Activated T-cell treated with anti-CD3 and anti-CD28 coated beads for 24 hours (primary cell): ENCODE results near the gene TAF6L.
"Not testable (repeated sequence)": the region's sequence is repeated elsewhere in the genome, so short reads cannot be mapped to it uniquely, and the experiment has no call there.

Experiments
- DNase-seq: peaks from one replicate; pipeline ENCODE4 v3.0.0-alpha.2; 2020; ENCODE audit warnings: low read depth

The TAF6L gene

GRCh38 chr11:62755086-62755615 is 16.0 kb upstream of the TAF6L start:
- DNase-seq: no peak

- DNase-seq: no peak
Measured at GRCh38 chr11:62757846-62758788, 13.1 kb upstream of the TAF6L start.

GRCh38 chr11:62760867-62761227 is 10.3 kb upstream of the TAF6L start:
- not testable (repeated sequence) for DNase-seq

- DNase-seq: no peak
Measured at GRCh38 chr11:62770778-62771143, 435 bp upstream of the TAF6L start.

GRCh38 chr11:62774407-62774806 is 3.2 kb downstream of the TAF6L start:
- DNase-seq: no peak

- no peak for DNase-seq
Measured at GRCh38 chr11:62775646-62776045, 4.5 kb downstream of the TAF6L start.

- no peak for DNase-seq
Measured at GRCh38 chr11:62777389-62777788, 6.2 kb downstream of the TAF6L start.

GRCh38 chr11:62778441-62778840 is 7.2 kb downstream of the TAF6L start:
- DNase-seq: no peak

- DNase-seq: no peak
Measured at GRCh38 chr11:62782753-62783152, 11.6 kb downstream of the TAF6L start.

- peak; percentile 79 for DNase-seq
Measured at GRCh38 chr11:62786318-62787004, 15.3 kb downstream of the TAF6L start.

- DNase-seq: peak; percentile 97
Measured at GRCh38 chr11:62787005-62787759, 16.0 kb downstream of the TAF6L start, which contains the start of gene TMEM179B. Gene TMEM179B, plus strand, starts transcription at chr11:62787402. Its CDS starts 30 bp downstream, at chr11:62787432.

- DNase-seq: no peak
Measured at GRCh38 chr11:62788991-62789390, 17.8 kb downstream of the TAF6L start.

GRCh38 chr11:62789576-62789975 is 18.4 kb downstream of the TAF6L start:
- DNase-seq: no peak

- DNase-seq: peak; percentile 86
Measured at GRCh38 chr11:62791501-62792201, 20.5 kb downstream of the TAF6L start, which contains the start of gene TMEM223. Gene TMEM223, minus strand, starts transcription at chr11:62792006. Its CDS starts 12 bp downstream, at chr11:62791994.

GRCh38 chr11:62792202-62792575 is 21.0 kb downstream of the TAF6L start:
- DNase-seq: no peak

- no peak for DNase-seq
Measured at GRCh38 chr11:62794201-62794775, 23.1 kb downstream of the TAF6L start.

GRCh38 chr11:62796281-62796680 is 25.1 kb downstream of the TAF6L start:
- DNase-seq: no peak

- DNase-seq: no peak
Measured at GRCh38 chr11:62799486-62799885, 28.3 kb downstream of the TAF6L start.

- DNase-seq: no peak
Measured at GRCh38 chr11:62801071-62801470, 29.9 kb downstream of the TAF6L start.

- peak; percentile 29 for DNase-seq
Measured at GRCh38 chr11:62804310-62805075, 33.3 kb downstream of the TAF6L start.
